Epithelial cell of esophagus (primary cell): ENCODE data around the gene LRRC4B.

Source experiments
- DNase-seq: peaks from one replicate; pipeline ENCODE4 v3.0.0; 2010; ENCODE audit warnings: low read depth
- H3K4me3 ChIP-seq: 2 replicates; pipeline ENCODE4 v1.5.1; 2011; ENCODE audit warnings: mild to moderate bottlenecking, low read length, control low read depth
- CTCF ChIP-seq: IDR thresholded peaks from 2 replicates; pipeline ENCODE4 v1.5.1; 2011; ENCODE audit warnings: low read depth, mild to moderate bottlenecking, low read length, control low read depth, inconsistent platforms; ENCODE audit not compliant: insufficient read depth; ENCODE audit errors: missing control alignments

LRRC4B gene

GRCh38 chr19:50542943-50543342, 25.3 kb downstream of the LRRC4B start:
- DNase-seq = no peak
- no peak overlapping the region for H3K4me3 ChIP-seq
- no peak for TF ChIP-seq CTCF

GRCh38 chr19:50537769-50538230, 30.4 kb downstream of the LRRC4B start:
- no peak overlapping the region for H3K4me3 ChIP-seq
- peak; percentile 22 for DNase-seq
- TF ChIP-seq CTCF = peak; percentile 12

GRCh38 chr19:50537306-50537685, 30.9 kb downstream of the LRRC4B start:
- no peak for TF ChIP-seq CTCF
- no peak overlapping the region for H3K4me3 ChIP-seq
- DNase-seq = no peak

GRCh38 chr19:50536662-50537305, 31.5 kb downstream of the LRRC4B start:
- DNase-seq = no peak
- H3K4me3 ChIP-seq = no peak overlapping the region
- no peak for TF ChIP-seq CTCF

- H3K4me3 ChIP-seq = no peak overlapping the region
- DNase-seq = no peak
- TF ChIP-seq CTCF = no peak
Measured at GRCh38 chr19:50535672-50536187, 32.5 kb downstream of the LRRC4B start.

- TF ChIP-seq CTCF = no peak
- DNase-seq = no peak
Measured at GRCh38 chr19:50534478-50534877, 33.8 kb downstream of the LRRC4B start.

GRCh38 chr19:50532952-50533351, 35.3 kb downstream of the LRRC4B start:
- H3K4me3 ChIP-seq = no peak overlapping the region
- no peak for TF ChIP-seq CTCF
- DNase-seq = no peak

More at GRCh38 chr19:50534478-50534877, 33.8 kb downstream of the LRRC4B start:
- no peak overlapping the region for H3K4me3 ChIP-seq
